Left kidney (tissue), 2 donors: ENCODE measurements around the gene ATF7. TPM values are rescaled to one million over a fixed set of nuclear protein-coding genes. Genes with fewer than 3 reads are reported as not detected.
A peak's percentile ranks its signal among the peaks of the same experiment; 100 is the strongest.

ENCODE experiments used
- DNase-seq: peaks from one replicate; pipeline ENCODE4 v3.0.0-alpha.2; 2013
- polyA plus RNA-seq: library from polyadenylated mRNA; unstranded; fragments of 120-200 nt; gene quantifications from one replicate; pipeline ENCODE4 v1.2.1, GENCODE V29; 2013; ENCODE audit not compliant: insufficient read length

Gene ATF7
- polyA plus RNA-seq, 1 donor: 52.4 TPM

DNA sequence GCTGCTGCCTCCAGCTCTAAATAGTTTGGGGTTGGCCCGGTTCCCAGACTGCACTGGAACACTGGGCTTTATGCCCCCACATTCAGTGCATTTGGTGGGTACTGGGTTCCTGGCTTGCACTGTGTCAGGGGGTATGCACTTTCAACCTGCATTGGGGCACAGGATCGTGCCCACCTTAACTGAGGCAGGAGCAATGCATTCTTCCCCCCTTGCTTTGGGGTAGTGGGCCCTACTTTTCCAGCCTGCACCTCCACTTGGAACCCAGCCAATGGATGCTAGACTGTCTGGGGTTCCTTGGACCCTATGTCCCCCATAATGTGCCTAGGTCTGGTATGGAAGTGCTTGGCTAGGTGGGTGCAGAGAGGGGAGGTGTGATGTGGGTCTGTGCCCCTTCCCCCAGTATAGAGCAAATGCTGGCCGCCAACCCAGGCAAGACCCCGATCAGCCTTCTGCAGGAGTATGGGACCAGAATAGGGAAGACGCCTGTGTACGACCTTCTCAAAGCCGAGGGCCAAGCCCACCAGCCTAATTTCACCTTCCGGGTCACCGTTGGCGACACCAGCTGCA is 124.5 kb downstream of the ATF7 start:
- DNase-seq: no peak

- DNase-seq: peak; percentile 99
Observed at GRCh38 chr12:53500776-53501614, 125.2 kb downstream of the ATF7 start, which contains the start of gene TARBP2. Gene TARBP2 (plus strand): TSS chr12:53501283. CDS start chr12:53501409, 126 bp downstream.

DNA sequence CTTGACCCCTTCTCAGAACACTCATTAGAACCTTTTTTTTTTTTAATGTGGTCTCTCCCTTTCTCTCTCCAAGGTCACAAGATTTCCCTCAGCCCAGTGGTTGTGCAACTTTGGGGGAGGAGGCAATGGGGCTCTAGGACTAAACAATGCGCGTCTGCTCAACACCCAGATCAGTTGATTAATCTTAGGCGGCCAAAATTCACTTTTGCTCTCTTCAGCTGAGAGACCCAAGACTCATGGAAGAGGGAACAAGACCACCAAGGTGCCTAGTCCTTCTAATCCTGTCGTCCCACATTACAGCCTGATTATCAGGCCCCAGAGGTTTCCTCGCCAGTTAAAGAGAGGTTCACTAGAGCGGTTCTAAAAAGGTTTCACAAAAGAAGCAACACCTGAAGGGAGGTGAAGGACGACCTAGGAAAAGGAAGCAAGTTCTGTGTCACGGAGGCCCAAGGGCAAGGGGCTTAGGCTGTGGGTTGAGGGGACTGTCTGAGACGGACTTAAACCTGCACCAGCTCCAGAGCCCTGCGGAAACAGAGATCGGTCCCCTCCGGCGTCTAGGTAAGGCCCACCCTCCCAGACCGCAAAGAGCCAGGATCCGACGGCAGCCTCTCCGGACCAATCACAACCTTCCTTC is 125.9 kb downstream of the ATF7 start:
- DNase-seq: no peak

DNA sequence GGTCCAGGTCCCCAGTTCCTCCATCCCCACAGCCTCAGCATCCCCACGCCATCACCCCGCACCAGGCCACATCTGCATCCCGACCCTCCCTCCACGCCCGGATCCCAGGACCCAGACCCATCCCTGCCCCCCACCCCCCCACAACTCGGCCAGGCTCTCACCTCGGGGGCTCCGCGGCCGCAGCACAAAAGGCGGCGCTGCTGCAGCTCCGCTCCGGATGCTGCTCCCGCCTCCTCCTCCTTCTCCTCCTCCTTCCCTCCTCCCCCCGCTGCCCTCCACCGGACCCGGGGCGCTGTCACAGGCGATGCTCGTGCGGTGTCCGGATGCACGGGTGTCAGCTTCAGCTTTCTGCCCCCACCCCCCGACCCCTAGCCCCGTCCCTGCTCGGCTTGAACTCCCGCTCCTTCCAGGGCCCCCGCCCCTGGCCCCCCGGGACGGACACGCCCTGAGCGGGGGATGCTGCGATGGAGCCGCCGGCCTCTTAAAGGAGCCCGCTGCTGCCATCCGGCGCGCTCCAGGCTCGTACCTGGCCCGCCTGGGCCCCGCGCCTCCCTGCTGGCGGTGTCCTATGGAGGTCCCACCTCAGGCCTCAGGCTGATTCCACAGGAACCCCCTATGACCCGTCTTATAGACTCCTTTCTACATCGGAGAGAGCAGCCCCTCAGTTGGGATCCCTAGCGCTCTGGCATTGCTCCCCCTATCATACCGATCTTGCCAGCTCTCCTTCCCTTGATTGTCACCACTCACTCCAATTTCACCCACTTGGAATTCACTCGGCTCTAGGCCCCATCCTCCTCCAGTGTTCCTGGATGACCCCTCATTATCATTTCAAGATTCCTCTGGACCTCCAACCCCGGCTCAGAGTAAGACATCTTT is 126.7 kb downstream of the ATF7 start, which contains the start of gene MAP3K12:
Gene MAP3K12, minus strand, starts transcription at position 193 of the 876 bp plus-strand sequence. CDS start 12,067 bp downstream, outside the sequence.
- peak; percentile 61 for DNase-seq

DNA sequence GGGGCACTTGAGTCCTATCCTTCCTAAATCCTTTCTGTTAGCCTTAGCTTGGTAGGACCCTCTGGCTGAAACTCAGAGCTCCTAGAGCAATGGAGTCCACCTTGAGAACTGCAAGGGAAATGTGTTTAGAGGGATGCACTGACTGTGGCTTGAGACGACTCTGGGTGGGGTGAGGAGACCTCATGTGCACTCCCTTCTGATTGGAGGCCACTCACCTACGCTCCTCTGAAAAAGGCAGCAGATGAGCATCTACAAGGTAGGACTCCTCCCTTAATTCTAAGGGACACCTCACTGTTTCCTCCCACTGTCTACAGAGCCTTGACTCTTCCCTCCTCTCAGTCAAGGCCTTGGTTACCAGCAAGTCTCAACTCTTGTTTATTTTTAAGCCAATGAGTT is 127.9 kb downstream of the ATF7 start:
- no peak for DNase-seq

- DNase-seq: no peak
Observed at GRCh38 chr12:53497461-53497860, 128.7 kb downstream of the ATF7 start.

DNA sequence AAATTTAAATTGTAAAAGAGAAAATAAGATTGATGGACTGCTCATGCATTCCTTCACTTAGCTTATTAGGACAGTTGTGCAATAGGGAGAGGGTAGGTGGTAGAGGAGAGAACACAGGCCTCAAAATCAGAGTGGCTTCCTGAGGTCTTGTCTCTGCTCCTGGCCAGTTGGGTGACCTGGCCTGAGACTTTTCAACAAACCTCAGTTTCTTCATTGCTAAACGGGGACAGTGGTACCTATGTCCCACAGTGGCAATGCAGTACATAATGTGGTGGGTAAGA is 129.5 kb downstream of the ATF7 start:
- DNase-seq: no peak

- peak; percentile 70 for DNase-seq
Observed at GRCh38 chr12:53495903-53496751, 130.1 kb downstream of the ATF7 start.

GRCh38 chr12:53493610-53494391 is 132.4 kb downstream of the ATF7 start:
- no peak for DNase-seq

DNA sequence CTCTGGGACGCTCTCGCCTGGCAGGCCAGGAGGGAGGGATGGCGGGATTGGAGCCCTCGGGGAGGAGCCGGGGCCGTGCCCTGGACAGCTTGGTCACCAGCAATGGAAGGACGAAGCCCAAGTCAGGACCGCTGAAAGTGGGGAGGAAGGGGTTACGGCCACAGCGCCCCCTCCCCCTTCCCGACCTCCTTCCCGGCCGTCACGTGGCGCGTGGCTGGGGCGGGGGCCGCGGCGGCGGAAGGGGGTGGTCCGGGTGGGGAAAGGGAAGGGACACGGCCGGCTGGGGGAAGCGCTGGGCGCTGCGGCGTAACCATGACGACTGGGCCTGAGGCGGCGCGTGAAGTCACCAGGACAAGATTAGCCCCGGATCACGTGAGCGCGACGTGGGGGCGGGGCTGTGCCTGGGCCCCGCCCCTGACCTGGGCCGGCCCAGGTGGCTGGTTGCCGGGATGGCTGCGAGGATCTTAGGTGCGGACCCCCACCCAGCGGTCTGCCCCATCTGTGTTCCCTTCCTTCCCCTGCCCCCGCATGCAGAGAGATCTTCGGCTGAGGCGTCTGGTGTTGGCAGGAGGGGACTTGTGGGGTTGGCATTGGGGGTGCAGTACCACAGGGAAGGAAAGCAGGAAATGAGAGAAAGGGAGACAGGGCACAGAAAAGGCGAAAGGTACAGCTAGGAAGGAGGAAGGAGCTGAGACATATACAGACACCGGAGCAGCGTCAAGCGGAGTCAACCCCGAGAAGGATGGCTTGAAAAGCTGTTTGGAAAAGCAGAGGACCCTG is 133.2 kb downstream of the ATF7 start:
- DNase-seq: peak; percentile 95

GRCh38 chr12:53492188-53492587 is 134.0 kb downstream of the ATF7 start:
- DNase-seq: no peak

DNA sequence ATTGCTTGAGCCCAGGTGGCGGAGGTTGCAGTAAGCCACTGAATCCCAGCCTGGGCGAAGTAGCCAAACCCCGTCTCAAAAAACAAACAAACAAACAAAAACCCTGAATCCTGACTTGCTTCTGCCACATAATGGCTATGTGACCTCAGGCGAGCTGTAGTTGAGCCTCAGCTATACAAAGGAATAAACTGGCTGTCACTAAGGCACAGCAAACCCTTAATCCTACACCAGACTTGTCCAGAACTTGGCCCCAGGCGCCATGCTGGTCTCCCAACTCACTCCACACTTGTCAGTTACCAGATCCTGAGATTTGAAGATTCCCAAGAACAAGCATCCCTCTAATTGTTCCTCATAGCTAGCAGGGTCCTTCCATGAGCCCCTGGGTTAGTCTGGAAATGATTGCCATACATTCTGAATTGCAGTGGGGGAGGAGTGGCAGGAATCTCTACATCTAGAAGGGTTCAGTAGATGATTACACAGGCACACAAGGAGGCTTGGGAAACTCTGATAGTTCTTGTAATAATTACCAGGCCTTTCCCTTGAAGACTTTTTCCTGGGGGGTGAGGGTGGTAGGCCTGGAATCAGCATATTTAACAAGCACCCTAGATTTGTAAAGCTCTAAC is 136.8 kb downstream of the ATF7 start:
- no peak for DNase-seq

- no peak for DNase-seq
Observed at GRCh38 chr12:53486736-53487487, 139.3 kb downstream of the ATF7 start.

GRCh38 chr12:53485955-53486735 is 140.0 kb downstream of the ATF7 start:
- no peak for DNase-seq

DNA sequence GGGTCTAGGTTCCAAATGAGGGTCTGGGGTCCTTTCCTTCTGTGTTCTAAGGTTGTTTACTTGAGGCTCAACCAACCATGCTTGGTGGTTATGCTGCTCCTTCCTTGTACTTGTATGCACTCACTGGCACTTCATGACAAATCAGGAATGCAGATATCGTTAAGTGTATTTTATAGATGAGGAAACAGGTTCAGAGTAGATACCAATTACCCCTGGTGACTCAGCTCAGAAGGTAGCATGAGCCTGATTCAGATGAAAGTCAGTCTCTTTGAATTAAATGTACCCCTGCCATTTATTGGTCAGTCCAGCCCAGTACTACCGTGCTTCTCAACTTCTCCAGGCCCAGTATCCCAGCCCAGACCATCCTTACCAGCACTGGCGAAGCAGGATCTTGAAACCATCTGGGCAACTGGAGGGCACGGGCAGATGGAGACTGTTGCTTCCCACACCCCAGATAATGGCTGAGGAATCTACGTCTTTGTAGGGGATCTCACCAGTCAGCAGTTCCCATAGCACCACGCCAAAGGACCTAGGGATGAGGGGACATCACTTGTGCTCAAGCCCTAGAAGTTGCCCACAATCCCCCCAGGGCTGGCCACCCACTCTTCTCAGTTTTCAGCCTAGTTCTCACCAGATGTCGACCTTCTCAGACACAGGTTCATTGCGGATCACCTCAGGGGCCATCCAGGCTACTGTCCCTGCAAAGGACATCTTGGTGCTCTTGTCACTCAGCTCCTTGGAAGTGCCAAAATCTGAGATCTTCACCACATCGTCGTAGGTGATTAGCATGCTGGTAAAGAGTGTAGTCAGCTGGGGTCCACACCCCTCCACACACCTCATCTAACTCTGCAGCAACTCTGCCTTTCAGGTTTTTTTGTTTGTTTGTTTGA is 141.3 kb downstream of the ATF7 start:
- no peak for DNase-seq

DNA sequence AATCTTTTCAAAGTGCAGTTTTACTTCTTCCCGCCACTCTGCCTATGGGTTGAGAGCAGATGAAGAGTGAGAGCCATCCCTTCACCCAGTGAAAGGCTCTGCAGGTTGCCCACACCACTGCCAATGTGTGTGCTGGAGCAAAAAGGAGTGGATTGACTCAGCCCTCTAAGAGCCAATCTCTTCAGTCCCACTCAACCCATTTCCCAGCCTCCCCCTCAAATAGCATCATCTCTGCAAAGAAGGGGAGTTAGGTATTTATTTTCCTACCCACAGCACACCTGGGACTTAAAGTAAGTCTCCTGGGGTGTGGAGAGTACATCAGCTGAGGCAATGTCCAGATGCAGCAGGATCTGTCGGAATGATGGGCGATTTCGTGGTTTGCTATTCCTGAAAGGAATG is 142.2 kb downstream of the ATF7 start:
- DNase-seq: no peak
